Activated T-helper 9 cell treated with anti-CD3 and anti-CD28 coated beads, Interleukin-2, amount 50 U/mL, for 16 hours (primary cell): ENCODE results near the gene VSX1.

Experiments used
- DNase-seq: peaks from one replicate; pipeline ENCODE4 v3.0.0-alpha.2; 2020; ENCODE audit warnings: low read depth

Gene VSX1

DNA sequence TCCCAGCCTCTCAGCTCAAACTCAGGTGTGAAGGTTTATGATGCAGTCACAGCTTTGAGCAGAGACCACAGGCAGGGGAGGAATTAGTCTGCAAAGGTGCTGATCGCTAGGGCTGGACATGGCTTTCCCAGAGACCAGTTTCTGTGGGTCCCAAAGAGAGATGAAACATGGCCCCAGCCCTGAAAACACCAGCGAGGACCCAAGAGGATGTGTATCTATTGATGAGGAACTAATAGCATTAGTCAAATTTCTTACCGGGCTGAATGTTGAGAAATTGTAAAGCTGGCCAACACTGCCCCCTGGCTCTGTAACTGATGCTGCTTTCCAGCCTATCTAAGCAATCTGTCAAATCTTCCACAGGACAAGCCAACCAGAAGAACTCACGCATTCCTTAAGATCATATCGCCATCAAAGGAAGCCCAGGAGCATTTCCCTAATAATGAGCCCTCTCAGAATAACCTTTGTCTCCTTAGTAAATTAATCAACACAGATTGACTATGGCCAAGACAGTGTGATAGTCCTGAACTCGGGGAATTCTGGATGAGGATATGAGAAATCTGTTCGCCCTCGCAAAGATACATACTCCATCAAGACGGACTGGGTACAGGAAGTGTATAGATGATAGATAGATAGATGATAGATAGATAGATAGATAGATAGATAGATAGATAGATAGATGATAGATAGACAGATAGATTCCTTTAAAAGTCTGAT is 16.2 kb downstream of the VSX1 start:
- peak; percentile 49 for DNase-seq

DNA sequence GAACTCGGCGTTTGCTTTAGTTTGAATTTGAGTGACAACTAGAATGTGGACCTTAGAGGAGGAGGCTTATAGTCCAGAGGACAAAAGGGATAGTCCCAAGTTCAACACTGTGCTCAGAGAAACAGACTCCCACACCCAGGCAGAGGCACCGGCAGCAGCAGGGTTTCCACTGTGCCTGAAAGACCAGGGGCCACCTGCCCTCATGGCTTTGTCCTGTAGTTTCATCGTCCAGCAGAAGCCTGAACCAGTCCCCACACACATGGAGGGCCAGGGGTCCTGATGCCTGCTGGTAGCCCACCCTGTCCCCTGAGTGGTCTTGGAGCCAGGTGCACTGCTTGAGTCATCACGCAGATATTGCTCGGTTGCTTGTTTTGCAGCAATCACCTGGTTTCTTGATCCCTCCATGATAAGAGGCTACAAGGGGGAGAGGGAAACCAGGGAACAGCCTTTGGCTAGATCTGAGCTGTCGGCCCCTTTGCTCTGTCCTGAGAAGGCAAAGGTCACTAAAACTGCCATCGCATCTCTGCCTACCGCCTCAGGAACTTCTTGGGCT is 16.8 kb downstream of the VSX1 start:
- DNase-seq = no peak

DNA sequence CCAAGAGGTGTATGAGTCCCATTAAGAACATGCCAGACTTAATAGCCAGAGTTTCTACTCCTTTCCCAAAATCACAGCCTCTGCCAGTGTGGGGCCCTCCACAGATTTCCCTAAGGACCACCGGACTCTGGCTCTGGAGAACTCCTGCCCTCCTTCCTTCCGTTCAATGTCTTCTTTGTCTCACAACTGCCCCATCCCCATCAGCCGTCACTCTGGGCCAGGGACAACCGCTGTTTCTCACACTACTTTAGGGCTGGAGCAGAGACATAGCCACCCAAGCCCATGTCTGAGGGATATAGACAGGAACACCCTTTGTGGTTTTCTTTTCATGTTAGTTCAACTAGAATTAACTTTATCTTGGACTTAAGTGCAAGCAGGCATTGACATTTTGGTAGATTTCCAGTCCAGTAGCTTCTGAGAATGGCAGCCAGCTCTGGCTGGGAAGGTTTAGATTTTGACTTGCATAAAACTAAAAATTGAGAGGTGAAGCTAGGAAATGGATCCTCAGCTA is 17.3 kb downstream of the VSX1 start:
- no peak for DNase-seq

DNA sequence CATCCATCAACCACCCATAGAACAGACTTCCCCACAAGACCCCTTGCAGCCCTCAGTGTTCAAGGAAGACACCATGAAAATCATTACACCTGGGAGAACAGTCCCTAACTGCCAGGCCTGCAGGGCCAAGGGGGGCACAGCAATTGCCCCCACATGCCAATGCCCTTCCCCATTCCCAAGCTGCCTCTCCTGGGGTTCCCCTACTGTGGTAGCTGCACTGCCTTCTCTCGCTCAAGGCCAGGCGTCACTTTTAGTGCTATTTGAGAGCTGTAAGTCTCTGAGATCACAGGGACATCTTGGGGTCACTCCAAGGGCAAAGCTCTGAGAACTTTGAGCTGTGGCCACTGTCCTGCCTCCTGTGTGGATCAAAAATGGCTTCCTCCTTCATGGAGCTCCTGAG is 18.0 kb downstream of the VSX1 start:
- no peak for DNase-seq

DNA sequence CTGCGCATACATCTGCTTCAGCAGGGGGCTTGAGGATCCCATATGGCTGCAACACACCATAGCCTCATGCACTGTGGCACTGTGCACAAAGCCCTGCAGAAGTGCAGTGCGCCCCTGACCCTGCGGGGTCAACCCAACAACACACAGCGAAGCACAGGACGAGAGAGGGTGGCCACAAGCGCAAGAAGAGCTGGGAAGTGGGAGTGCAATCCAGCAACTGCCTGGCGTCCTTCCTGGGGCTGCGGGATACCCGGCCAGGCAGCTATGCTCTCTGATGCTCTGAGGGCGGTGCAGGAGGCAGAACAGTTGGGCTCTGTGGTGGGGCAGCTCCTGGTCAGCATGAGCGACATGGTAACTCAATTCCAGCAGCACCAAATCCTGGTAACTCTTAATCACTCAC is 18.4 kb downstream of the VSX1 start:
- no peak for DNase-seq

DNA sequence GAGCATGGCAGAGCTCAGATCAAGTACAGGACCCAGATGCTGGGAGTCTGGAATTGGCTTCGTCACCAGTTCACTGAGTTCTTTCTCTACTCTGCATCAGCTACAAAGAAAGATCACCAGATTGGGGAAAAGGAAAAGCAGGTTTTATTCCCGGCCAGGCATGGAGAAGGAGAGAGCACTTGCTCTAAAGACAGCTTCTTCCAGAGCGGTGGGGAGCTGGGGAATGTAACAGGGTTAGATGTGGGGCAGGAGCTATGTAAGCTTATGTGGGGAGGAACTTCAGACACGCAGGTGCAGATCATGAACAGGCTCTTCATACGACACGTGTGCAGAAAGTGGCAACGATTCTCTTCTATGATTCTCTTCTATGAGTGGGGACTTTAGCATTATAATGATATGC is 19.1 kb downstream of the VSX1 start:
- DNase-seq = no peak

DNA sequence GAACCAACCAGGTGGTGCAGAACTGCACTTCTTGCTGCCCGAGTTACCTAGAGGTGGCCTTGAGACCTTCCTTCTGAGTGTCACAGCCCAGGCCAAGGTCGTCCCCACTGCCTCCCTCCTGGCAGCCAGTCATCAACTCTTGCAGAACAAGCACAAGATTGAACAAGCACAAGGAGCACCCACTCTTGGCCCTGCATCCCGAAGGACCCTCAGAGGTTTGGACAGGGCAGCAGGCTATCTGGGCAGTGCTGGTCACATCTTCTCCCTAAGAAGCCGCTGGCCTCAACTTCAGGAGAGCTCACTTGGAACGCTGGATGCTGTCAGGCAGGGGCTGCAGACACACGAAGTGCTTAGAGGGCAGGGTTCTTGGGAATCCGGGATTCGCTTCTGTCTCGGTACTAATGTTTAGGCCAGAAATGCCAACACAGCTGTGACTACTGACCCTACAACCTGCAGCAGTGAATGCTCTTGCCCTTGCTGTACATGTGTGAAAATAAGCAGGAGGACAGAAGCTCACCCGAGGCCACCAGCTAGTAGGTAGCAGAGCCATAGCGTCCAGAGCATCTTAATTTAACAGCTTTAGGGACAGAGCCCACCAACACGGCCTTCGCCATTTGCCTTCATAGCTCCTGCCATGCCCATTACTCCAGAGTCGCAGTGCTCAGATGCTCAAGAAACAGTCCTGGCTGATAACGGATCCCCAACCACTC is 20.0 kb downstream of the VSX1 start:
- no peak for DNase-seq

DNA sequence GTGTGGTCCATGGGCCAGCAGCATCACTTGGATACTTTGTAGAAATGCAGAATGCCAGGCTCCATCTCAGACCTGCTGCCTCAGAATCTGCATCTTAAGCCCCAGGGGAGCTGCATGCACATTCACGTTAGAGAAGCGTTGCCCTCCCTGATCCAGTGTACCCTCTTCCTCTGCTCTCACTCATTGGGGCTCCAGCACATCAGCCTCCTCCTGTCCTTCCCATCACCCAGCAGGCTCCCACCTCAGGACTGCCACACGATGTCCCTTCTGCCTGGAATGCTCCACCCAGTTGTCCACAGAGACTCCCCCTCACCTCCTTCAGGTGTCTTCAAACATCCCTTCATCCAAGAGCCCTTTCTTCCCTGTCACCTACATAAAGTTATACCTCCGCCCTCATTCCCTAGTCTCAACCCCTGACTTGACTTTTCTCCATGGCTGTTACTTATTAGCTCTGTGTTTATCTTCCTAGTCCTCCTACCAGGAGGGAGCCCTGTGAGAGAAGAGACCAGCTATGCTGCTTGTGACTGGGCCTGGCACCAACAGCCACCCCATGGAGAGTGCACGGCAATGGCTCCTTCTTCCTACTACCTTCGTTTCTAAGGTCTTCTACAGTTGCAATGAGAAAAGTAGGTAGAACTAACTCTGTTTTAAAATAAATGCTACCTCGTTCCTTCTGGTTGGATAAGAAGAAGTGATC is 20.7 kb downstream of the VSX1 start:
- no peak for DNase-seq

DNA sequence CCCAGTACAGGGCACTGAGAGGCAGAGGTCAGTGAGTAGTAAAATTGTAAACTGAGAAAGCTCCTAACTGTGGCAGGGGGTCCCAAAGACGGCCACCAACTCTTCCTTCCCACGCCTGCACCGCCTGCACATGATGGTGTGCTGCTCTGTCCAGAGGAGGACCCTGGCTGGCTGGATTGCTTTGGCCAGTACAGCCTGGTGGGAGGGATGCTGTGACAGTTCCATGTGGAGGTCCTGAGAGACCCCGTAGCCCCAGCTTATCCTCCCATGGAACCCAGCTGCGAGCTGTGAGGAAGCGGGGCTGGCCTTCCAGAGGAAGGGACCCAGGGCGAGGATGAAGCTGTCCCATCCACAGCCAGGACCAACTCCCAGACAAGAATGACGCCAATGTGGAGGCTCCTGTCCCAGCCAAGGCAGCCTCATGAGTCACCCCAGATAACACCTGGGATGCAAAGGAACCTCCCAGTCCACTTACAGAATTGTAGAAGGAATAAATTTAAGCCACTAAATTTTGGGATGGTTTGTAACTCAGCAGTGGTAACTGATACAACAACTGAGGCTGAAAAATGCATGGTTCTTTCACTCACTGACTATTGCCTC is 22.0 kb downstream of the VSX1 start:
- DNase-seq = no peak

DNA sequence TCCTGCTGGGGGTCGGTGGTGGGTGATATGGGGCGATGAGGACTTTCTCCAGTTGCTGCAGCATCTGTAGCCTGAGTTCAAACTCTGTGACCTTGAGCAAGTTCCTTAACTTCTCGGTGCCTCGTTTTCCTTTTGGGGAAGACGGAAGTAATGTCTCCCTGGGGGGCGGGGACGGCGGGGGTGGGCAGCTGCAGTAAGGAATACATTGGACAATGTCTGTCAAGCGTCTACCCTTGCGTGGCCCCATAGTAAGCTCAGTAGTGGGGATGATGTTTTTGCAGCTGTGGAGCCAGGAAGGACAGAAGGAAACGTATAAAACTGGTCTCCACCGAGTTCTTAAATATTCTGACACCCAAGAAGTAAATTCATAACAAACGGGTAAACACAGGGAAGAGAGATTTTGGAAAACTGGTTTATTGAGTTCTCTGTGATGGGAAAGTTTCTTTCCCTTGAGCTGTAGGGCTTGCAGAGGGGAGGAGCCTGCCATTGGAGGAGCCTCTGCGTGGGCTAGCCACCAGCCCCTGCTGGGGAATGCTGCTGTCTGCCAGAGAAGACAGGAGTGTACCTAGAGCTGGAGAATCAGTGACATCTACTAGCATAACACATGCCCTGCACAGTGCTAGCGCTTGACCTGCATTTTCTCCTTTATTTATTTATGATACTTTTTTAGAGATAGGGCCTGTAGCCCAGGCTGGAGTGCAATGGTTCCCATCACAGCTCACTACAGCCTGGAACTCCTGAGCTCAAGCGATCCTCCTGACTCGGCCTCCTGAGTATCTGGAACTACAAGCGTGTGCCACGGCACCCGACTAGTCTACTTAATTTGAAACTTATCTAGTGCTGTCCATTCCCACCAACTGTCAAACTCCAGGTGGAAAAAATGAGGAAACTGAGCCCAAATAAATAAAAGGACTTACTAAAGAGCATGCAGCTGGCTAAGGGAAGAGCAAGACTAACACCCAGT is 22.8 kb downstream of the VSX1 start:
- DNase-seq = no peak

DNA sequence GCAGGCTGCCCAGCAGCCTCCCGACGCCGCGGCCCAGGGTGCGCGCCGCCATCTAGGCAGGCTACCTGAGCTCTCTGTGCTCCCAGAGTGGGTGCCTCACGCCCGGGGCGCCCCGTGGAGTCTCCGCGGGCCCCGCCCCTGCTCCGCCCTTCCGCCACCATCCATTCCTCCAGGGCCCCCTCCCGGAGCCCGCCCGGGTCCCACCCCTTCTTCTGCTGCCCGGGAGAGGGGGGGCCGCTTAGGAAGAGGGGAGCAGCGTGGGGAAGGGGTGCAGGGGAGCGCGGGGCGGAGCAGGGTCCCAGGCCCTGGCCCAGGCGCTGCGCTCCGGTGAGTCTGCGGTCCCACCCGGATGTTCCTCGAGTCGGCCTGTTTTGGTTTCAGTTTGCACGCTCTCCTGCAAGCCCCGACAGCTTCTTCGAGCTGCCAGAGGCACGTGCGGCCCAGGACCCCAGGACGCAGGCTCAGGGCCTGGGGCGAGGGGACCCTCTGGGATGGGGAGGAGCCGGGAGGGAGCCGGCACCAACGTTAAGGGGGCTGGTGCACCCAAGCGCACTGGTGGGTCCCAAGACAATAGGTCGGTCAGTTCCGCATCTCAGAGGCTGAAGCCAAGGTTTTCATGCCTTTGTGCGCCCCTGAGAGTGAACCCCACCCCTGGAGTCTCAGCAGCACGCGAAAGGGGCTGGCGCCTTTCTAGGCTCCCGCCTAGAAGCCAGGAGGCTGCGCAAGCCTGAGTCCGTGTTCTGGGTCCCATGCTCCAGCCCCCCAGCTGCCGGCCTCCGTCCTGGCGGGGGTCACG is 23.7 kb downstream of the VSX1 start, which contains the start of gene ACSS1:
TSS of gene ACSS1 (minus strand) at position 89 of the 796 bp plus-strand sequence. CDS start at position 52, 37 bp downstream.
- DNase-seq = peak; percentile 54

DNA sequence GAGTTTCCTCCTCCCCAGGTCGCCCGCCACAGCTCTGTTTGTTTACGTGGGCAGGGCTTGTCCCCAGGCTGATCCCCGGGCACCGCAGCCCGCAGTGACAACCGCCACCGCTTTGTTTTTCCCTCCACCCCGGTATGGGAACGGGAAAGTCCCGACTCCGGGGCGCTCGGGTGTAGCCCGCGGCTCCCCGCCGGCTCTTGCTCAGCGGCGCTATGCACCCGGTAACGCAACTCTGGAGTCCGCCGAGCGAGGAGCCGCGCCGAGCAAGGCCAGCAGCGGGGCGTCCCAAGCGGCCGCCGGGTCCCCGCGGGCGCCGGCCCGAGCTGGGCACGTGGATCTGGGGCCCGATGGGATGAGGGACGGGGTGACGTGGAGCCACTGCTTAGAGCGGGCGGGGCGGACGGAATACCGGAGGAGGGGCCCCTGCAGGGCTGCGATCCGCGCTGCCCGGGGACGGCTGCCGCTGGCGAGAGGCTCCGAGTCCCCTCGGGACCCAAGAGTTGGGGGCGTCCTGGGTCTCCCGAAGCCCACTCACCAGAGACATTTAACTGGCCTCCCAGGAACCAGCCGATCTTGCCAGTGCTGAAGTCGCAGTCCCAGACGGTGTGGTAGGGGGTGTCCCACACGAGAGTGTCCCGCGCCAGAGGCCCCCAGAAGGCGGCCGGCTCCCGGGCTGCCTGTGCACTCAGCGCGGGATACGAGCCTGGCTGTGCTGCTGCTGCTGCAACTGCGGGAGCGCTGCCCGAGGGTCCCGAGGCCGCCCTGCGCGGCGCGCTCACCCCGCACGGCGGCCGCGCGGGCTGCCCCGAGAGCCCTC is 24.5 kb downstream of the VSX1 start:
- peak; percentile 70 for DNase-seq

DNA sequence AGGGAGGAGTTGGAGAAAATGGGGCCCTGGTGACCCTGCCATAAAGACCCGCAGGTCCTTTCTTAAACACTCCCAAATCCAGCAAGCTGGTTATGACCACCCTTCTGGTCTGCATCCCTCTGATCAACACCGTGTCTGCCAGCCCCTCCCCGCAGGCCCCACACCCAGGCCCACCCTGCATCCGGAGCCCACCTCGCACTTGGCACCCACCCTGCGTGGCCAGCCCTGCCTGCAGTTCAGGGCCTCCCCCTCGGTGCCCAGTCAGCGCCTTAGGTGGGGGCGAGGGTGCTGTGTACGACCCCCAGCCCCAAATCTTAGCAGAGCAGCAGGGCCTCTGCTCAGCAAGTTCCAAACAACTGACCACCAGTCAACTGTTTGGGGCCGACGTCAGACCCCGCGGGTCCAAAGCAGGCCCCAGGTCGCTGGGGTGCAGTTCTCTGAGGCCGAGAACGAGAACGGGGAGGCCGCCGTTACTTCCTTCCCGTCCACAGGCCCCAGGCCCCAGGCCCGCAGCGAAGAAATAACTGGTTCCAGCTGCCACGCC is 25.2 kb downstream of the VSX1 start:
- DNase-seq = no peak

DNA sequence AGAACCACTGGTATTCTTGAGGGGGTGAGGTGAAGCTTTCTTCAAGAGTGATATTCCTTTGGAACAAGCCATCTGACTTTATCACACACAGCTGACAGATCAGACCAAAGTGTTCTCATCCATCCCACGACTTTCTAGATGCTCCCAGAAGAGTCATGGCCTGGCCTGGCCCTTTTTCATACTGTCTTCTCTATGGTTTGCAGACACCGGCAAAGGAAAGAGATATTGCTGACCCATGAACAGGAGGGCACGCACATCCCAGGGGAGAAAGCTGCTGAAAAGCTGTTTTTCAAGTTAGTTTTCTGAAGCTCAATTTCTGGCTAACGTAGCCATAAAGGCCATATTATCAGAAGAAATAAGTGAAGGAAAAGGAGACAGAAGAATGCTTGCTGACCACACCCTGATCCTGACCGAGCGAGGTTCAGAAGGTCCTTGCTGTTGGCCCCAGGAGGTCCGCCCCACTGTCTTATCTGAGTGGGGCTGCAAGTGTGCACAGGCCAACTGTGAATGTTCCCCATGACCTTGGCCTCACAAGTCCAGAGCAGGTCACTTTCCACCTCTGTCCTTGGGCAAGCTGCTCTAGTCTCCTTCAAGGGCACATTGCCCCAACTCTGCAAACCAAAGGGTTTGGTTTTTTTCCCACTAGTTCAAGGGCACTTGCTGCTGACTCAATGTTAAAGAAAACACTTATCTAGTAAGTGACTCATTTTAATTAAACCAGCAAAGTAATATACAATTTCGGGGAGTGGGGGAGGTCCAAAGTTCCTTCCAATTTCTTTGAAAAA is 26.0 kb downstream of the VSX1 start:
- DNase-seq = no peak

DNA sequence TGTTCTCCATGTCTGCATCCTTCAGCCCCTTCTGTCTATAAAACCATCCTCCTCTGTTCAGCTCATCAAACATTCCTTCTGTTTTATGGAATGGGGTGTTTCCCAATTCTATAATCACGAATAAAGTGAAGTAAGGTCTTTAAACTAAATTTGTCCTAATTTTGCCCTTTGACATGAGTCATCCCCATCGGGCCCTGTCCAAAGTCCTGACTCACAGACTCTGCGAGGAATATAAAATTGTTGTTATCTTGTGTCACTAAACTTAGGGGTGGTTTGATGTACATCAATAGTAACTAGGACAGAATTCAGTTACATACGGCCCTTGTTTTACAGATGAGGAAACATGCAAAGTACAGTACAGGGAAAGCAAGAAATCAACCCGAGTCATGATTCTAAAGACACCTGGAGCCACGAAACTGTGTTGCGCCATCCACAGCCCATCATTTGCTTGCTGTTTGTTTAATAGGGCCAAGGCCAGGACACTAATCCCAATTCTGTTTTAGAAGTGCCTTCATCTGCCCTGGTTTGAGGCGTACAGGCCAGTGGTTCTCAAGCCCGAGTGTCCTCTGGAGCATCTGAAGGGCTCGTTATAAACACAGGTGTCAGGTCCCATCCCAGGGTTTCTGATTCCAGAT is 26.8 kb downstream of the VSX1 start:
- DNase-seq = no peak

DNA sequence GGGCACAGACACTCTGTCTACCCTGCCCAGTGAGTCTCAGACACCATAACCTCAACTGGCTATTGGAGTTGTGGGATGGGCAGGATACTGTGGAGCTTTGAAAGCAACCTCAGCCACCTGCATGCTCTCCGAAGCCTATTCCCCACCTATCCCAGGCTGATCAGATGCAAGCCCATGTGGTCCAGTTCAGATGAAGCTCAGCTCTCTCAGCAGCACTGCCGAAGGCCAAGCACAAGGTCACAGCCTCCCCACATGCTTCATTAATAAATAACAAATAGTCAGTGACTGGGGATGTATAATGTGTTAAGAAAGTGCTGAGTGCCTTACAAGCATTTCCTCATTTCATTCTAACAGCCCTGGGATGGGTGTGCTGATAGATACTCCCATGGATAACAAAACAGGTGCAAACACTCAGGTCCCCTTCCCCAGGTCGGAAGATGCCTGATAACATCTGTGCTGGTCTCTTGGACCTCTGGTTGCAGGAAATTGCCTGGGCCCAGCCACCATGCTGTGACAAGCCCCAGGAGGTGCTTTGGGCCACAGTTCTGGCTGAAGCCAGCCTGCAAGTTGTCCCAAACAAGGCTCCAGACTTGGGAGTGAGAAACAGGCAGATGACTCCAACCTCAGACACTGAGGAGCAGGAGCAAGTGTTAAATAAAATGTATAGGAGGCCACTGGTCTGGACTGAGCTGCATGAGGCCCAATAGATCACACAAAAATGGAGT is 27.7 kb downstream of the VSX1 start:
- DNase-seq = no peak
